Right lung (tissue), 5 donors: ENCODE results near the gene SHLD1. TPM values are rescaled to one million over a fixed set of nuclear protein-coding genes. Genes with fewer than 3 reads are reported as not detected.

Experiments used
- DNase-seq, 2 donors: peaks; one replicate each; pipeline ENCODE4 v3.0.0-alpha.2; 2013
- polyA plus RNA-seq, 5 donors: library from polyadenylated mRNA; unstranded; fragments of 120-200 nt; gene quantifications; one replicate each; pipeline versions ENCODE4 v1.2.1 to v1.2.3, GENCODE V29; 2013; ENCODE audit warnings: inconsistent platforms in 1 of 5, low replicate concordance in 1 of 5; ENCODE audit not compliant: insufficient read length in 5 of 5, insufficient read depth in 1 of 5

Gene SHLD1
- polyA plus RNA-seq, 5 donors: 7.7 to 9.1 (median 8.1) TPM

DNA sequence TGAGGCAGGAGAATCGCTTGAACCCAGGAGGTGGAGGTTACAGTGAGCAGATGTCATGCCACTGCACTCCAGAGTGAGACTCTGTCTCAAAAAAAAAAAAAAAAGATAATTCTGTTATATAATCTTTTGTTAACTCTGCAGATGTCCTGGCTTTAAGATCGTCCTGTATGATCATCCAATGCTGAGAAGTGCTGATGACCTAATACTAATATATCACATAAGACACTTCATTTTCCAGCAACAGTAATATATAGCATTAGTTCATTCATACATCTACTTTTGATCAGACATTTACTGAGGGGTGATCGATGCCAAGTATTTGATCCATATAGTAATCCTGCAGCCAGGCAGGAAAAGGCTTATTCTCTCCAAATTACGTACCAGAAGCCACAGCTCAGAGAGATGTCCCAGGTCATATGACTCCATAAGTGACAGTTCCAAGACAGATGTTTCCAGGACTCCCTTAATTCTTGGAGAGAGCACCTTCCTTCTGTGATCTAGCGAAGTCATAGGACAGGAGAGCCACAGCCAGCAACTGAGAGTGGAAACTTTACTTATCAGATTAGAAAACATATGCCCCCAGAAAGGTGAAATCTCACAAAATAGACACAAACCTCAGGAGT, 60.7 kb downstream of the SHLD1 start:
- no peak for DNase-seq

DNA sequence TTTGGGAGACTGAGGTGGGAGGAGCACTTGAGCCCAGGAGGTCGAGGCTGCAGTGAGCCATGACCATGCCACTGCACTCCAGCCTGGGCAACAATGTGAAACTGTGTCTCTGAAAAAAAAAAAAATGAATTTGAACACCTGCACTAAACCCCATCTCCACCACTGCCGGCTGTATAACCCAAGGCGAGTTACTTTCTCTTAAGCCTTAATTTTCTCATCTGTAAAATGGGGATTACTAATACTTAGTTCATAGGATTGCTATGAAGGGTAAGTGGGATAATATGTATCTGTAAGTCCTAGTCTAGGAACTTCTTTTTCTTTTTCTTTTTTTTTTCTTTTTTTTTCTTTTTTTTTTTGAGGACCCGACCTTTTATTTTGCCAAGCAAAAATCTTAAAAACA, 61.5 kb downstream of the SHLD1 start:
- DNase-seq: no peak

DNA sequence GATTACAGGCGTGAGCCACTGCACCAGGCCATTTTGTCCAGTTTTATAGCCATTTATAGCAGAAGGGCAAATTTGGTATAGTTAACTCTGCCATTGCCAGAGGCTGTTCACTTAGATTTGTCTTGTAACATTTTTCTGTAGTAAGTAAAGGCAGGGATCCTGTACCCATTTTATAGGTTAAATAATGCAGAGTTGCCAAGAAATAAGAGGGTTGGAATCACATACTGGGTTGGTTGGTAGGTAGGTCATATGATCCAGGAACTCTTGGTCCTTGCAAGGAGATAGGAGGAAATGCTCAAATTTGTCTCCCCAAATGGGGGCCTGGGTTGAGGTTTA, 68.1 kb downstream of the SHLD1 start:
- DNase-seq: no peak

DNA sequence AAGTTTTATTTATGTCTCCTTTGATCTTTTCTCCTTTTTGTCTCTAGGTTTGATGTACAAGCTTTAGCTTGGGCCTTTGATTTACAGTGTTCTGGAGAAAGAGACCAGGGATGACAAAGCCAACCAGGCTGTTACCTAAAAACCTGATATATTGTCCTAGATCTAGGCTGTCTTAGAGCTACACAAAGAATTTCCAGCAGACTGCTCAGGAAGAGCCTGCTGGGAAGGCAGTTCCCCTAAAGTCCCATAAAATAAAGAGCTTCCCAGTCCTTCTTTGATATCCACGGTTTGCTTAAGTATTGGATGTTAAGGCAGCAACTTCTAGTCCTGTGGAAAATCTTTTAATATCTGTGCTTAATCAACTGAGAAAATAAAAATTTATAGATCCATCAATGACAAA, 70.5 kb downstream of the SHLD1 start:
- no peak for DNase-seq

DNA sequence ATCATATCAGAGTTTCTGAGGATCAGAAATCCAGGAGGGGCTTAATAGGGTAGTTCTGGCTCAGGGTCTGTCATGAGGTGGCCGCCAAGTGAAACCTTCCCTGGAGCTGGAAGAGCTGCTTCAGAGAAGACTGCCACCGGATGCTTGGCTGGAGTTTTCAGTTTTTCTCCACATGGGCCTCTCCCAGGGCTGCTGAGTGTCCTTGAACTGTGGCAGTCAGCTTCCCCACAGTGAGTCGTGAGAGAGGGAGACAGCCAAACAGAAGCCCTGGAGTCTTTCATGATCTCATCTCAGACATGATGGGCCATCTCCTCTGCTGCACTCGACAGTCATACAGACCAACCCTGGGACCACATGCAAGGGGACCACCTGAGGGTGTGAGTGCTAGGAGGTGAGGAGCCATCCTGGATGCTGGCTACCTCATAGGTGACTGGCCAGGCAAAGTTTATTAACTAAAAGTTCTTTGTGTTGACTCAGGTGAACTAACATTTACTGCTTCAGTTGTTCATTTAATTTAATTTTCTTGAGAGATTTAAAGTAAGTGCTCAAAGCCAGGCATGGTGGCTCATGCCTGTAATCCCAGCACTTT, 71.5 kb downstream of the SHLD1 start:
- DNase-seq: no peak

DNA sequence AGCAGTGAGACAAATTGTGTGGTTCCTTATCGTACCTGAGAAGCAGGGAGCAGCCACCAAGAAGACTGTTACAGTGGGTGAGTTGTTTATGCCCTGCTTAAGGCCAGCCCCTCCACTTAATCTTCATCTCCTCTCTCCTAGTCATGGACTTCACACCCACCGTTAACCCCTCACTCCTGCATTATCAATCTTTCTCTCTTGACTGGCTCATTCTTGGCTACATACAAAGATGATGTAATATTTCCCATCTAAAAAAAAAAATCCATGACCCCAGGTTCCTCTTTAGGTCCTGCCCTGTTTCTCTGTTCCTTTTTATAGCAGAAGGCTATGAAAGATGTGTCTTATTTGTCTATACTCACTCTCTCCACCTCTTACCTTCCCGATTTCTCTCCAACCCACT, 72.4 kb downstream of the SHLD1 start:
- no peak for DNase-seq

DNA sequence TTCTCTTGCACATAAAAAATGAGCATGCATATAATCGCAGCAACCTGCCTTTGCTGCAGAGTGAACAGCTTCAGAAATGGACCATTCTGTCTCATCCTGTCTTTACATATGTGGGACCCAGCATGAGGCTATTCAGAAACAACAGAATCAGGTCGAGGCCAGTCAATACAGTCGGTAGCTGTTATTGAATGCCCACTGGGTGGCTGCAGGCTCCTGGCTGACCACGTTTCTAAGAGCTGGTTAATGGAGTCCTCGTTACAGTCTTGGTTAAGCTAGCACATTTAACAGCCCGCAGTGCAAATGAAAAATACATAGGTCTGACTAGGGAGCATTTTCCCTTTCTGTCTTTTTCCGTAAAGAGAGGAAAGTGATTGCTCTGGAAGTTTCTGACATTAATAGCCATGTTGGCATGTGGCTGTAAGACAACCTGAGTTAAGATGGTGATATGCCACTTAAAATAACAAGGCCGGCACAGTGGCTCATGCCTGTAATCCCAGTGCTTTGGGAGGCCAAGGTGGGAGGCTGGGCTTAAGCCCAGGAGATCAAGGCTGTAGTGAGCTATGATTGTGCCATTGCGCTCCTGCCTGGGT, 75.0 kb downstream of the SHLD1 start:
- DNase-seq: no peak

DNA sequence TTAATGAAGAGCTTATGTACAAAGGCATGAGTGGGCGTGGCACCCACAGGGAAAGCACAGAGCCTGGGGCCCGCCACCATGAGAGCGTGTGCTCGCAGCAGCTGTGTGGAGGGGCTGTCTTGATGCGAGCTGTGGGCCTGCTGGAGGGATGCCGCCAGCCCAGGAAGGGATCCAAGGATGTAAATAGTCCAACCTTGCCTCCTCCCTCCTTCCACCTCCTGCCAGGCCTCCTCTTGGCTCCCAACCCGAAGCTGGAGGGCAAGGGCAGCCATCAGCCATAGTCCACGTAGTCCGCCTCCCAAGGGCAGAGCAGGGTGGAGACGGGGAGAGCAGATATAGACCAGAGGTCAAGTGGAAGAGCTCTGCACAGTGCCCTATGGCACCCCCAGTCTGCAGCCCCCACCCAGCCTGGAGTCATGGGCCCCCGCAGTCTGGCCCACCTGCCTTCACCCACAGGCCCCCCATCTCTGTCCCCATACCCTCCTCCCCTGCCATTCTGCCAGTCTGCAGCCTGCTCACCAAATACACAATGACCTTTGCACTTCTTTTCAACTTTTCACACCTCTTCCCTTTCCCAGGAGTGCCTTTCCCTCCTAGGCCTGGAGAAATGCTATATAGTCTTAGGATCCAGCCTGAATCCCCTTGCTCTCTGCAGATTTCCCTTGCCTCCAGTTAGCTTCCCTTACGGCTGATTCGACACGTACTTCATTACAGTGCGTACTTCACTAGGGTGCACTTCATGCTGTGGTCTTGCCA, 77.1 kb downstream of the SHLD1 start:
- DNase-seq: no peak

DNA sequence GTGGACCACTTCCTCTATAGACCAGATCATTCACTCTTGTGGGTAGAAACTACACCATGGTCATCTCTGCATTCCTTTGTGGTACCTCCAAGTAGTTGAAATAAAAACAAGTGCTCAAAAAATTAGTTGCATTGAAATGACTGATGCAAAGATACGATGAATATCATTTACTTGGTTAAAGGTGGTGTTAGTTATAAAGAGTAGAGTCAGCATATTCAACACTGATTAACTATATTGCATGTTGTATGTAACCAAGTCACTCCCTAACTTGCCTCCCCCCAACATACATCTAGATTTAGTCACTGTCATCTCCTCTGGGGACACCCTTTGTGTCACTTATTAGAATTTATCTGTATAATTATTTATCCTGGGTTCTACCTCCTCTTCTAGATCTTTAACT, 77.7 kb downstream of the SHLD1 start:
- no peak for DNase-seq

DNA sequence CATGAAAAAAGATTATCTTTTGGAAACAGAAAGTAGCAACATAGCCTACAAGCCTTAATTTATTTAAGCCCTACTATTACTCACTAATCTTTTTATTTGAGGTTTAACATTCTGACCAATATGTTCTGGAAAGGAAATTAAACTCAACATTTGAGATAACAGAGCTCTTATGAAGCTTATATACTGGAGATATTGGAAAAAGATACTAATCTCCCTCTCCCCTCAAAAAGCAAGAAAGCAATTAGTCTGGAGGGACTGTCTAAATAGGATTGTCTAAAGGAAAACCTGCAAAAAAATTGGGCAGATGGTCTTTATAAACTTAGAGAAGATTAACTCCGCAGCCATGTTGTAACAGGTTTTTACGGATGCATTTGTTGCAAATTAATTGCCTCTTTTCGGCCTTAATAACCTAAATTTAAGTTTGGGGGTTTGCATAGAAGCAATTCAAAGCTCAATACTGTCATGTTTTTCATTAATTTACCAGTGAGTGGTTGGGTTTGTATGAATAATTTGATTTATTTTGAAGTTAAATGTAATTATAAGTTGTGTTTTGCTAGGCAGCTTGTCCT, 79.1 kb downstream of the SHLD1 start:
- DNase-seq: no peak

DNA sequence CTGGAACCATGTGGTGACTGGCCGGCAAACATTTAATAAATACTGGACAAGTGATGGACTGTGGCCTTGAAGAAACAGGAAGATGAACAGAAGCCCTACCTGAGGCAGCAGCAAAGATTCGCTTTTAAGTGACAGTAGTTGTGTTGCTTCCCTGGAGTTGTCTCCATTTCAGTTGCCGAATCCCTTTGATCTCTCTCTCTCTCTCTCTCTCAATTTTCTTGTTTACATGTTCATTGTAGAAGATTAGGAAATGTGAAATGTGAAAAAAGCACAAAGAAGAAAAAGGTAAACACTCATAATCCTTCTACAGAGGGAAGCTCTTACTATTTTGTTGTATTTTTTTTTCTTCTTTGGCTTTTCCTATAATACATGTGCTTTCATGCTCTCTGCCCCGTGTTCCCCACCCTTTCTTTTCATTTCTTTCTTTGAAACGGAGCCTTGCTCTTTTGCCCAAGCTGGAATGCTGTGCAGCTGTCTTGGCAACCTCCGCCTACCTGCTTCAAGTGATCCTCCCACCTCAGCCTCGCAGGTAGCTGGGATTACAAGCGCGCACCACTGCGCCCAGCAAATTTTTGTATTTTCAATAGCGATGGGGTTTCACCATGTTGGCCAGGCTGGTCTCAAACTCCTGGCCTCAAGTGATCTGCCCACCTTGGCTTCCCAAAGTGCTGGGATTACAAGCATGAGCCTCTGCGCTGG, 81.5 kb downstream of the SHLD1 start:
- DNase-seq: no peak

DNA sequence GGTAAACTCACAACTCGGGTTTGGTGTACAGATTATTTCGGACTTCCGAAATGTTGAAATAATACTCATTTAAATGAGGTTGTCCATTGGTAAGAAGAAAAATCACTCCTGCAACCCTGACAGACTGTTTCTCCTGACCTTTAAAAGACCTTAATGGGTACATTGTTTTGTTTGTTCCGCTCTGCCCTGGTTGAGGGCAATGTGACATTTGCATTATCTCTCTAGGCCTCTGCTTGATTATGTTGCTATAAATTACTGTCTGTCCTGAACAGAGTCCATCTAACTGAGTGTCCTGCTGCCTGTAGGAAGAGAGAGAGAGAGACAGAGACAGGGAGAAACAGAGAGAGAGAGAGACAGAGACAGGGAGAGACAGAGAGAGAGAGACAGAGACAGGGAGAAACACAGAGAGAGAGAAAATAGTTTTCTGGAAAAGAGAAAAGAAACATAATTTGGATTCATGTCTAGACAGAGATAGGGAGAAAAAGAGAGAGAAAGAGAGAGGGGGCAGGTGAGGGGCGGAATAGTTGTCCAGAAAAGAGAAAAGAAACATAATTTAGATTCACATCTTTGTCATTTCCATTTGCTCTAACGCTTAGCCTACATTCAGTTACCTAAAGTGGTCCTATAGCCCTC, 83.2 kb downstream of the SHLD1 start:
- no peak for DNase-seq

DNA sequence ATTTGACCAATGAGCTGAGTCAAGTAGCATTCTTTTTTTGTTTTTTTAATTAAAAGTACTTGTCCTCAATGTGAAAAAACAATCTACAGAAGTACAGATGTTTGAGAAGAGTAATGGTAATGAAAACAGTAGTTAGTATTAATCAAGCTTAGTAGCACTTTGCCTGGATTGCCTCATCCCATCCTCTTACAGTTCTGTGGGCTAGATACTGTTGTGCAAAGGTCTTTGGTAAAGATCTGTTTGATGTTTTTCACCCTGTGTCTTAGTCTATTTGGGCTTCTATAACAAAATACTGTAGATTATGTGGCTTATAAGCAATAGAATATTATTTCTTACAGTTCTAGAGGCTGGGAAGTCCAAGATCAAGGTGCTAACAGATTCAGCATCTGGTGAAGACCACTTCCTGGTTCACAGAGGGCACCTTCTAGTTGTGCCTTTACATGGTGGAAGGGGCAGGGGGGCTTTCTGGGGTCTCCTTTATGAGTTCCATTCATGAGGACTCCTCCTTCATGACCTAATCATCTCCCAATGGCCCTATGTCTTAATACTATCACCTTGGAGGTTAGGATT, 84.3 kb downstream of the SHLD1 start:
- DNase-seq: no peak

DNA sequence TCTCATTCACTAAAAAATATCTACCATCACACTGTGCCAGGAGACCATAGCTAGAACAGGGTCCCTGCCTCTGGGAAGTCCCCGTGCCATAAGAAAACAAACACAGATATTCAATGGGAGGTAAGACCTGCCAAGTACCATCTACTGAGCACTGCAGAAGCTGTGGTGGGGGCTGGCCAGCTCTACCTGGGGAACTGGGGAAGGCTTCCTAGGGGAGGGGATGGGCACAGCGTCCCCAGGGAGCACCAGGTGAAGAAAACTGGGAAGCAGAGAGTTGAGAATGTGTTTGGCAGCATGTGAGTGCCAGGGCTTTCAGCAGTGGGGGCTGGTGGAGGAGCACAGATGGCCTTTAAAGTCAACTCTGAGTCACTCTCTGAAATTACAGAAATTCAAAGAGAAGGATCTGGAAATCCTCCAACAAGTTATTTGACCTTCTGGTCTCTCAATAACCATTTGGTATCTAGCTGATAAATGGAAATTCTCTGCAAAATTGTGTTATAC, 85.2 kb downstream of the SHLD1 start:
- peak; percentile 11 to 22 for DNase-seq

DNA sequence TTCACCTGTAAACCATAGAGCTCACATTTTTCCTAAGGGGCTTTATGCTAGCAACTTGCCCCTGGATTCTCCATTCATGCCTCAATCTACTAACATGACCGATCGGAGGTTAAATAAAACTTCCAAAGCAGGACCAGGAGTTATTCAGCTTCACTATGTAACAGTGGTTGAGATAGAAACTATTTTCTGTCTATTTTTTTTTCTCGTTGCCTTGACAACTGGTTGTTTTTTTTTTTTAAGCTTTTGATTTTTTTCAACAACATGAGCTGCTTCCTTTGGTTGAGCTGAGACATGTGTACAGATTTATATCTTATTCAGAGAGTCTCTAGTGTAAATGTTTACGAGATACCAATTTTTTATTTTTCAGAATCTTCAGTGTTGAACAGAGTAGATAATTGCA, 85.7 kb downstream of the SHLD1 start:
- peak; percentile 51 to 56 for DNase-seq

DNA sequence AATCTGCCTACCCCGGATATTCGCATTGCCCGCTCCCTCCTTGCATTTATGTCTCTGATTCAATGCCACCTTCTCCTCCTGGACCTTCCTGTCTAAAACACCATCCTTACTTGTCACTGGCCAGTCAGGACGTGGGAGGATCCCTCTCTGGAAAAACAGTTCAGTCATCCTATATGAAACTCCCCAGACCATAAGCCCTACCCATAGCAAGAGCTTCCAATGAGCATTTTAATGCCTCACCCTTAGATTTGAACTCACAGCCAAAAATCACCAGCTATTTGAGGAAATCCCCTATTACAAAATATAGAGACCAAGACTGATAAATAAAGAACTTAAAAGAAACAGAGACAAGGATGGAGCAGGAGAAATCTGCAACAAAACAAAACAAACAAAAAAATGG, 86.4 kb downstream of the SHLD1 start:
- no peak for DNase-seq

DNA sequence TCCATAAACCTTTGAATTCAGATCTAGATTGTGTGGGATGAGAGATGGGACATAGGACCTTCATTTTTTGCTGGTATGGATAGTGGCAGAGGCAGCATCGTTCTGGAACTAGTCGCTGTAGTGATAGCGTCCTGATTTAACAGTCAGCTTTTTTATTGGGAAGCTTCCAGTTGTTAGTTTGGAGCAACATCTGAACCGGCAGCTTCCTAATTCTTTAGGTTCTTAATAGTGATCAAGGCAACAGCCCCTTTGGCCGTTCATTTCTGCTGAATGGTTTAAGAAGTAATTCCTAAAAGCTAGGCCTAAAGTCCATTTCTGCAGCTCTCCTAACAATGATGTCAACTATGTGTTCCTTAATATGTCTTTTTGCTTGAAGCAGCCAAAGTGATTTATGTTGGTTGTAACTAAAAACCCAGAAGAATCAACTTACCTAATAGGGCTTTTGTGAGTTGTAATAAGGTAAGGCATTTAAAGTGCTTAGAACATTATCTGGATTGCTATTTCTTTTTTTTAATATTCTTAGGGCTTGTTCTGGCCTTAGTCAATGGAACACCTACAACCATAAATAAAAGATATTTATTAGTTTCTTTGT, 90.3 kb downstream of the SHLD1 start:
- DNase-seq: no peak

DNA sequence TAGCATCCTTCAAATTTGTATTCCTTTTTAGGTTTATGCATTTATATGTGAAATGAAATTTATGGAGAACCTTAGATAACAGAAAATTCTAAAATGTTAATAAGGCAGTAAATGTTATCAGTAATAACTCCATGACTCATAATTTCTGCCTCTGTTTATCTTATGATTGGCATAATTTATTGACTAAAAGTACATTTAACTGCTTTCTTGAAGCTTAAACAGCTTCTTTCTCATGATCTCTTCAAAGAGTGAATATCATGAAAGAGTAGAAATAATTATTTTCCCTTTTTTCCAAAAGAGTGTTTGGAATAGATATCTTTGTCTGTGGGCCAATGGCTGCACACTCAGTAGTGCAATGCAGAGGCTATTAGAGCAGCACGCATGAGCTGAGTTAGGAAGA, 91.3 kb downstream of the SHLD1 start:
- no peak for DNase-seq

DNA sequence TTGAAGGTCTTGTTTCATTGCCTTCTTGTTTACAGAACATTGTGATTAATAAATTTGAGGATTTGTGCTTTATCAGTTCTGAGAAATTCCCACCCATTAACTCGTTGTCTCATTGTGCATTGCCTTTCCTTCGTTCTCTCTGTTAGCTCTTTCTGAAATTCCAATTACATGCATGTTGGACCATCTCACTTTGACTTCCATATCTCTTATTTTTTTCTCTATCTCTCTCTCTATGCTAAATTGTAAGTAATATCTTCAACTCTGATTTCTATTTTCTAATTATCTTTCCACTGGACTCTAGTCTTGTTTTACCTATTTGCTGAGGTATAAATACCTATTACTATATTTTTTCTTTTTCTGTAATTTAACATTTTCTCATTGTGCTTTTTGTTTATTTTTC, 92.3 kb downstream of the SHLD1 start:
- DNase-seq: no peak

DNA sequence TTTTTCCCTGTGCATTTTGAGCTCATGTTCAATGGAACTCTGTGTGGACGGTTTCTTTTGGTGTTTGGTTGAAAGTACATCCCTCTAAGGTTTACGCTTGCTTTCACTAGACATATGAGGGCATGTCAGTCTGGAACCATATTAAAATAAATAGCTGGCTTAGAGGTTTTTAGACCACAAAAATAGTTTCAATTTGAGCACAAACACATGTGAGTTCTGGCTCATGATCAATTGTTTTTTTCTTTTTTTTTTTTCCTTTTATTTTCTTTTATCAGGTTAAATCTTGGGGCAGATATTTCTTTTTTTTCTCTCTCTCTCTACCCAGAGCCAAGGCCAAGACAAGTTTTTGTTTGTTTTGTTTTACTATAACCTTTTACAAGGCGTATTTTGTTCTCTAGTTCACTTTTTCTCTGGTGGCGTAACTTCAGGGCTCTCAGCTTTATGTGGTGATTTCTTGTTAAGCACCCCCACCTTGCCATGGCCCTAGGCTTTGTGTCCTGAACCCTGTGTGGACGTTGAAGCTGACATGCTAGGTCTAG, 92.9 kb downstream of the SHLD1 start:
- DNase-seq: no peak
